ENCODE results near the gene MACROD2.

DNA sequence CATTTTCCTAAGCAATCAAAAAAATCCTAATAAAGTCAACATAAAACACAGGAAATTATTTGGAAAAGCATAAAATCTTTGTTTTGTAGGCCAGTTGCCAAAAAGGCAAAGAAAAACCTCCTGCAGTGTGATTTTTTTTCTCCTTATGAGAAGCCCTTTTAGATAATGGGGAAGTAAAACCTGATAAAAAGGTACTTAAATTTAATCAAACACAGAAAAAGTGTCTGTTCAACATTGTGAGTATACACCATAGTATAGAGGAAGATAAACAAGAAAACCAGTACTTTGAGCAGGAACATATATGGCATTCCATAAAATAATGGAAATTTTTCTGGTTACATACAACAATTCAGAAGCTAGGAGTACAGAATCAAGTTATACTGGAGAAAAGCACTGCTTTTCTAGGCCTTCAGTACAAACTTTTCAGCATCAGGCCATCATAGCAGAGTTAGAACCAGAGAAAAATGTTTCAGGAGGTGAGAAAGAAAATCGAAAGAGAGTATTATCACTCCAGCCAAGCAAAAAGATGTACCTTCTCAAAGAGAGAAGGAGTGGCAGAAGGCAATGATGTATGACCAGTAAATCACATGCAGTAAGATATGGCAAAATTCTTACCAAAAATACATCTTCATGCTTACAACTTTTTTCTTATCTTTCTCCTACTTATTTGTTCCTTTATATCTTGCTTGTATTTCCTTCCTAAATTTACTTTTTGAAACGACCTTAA lies 2083.0 kb downstream of the MACROD2 start:
- TF ChIP-seq POLR2A (IDR thresholded peaks at IDR 0.05) = no peak
- TF ChIP-seq, protein P1, sequence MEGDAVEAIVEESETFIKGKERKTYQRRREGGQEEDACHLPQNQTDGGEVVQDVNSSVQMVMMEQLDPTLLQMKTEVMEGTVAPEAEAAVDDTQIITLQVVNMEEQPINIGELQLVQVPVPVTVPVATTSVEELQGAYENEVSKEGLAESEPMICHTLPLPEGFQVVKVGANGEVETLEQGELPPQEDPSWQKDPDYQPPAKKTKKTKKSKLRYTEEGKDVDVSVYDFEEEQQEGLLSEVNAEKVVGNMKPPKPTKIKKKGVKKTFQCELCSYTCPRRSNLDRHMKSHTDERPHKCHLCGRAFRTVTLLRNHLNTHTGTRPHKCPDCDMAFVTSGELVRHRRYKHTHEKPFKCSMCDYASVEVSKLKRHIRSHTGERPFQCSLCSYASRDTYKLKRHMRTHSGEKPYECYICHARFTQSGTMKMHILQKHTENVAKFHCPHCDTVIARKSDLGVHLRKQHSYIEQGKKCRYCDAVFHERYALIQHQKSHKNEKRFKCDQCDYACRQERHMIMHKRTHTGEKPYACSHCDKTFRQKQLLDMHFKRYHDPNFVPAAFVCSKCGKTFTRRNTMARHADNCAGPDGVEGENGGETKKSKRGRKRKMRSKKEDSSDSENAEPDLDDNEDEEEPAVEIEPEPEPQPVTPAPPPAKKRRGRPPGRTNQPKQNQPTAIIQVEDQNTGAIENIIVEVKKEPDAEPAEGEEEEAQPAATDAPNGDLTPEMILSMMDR (IDR thresholded peaks at IDR 0.05) = no peak
